ENCODE measurements around the gene ZNF106. TPM values are rescaled to one million over a fixed set of nuclear protein-coding genes. Genes with fewer than 3 reads are reported as not detected.

ZNF106 gene
- total and polyA plus RNA-seq, 2 experiments from 2014 or later: 30.1 to 44.5 TPM

DNA sequence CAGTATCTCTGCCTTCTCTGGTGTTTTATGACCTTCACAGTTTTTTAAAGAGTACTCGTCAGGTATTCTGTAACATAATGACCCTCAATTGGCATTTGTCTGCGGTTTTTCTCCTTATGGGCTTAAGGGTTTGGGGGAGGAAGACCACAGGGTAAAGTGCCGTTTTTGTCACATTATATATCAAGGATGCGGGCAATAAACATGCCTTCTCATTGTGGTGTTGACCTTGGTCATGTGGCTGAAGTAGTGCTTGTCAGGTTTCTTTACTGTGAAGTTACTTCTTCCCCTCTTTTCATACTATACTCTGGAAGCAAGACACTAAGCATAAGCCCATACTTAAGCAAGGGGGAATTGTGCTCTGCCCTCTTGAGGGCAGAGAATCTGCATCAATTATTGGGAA lies 115.0 kb downstream of the ZNF106 start:
- WGBS (ENCODE audit: low lambda C conversion rate, missing lambda C conversion rate): 68% methylated on average over 4 of the region's 4 CpGs
- TF ChIP-seq EZH2 (IDR thresholded peaks at IDR 0.05; ENCODE audit: borderline replicate concordance): no peak
- Histone ChIP-seq H3K36me3 (replicated peaks; ENCODE audit: insufficient read depth, low read depth) (no peaks in the 10 kb centered on the region), H3K9me3 (ENCODE audit: low read depth) (no peaks in the 10 kb centered on the region), H3K4me1 (ENCODE audit: insufficient read depth) (no peaks in the 10 kb centered on the region), H4K20me1 (ENCODE audit: insufficient read depth, poor library complexity, severe bottlenecking) (no peaks in the 10 kb centered on the region), H3K79me2 (no peaks in the 10 kb centered on the region), H3K27ac (no peak overlapping the region), H3K27me3 (no peaks in the 10 kb centered on the region), H3K9me2 (replicated peaks; ENCODE audit: insufficient read depth) (no peaks in the 10 kb centered on the region), H3K4me3 (no peak overlapping the region), H3K4me2 (no peak overlapping the region), H2AFZ (no peak overlapping the region)
- DNase-seq (ENCODE audit: low spot score): no peak

DNA sequence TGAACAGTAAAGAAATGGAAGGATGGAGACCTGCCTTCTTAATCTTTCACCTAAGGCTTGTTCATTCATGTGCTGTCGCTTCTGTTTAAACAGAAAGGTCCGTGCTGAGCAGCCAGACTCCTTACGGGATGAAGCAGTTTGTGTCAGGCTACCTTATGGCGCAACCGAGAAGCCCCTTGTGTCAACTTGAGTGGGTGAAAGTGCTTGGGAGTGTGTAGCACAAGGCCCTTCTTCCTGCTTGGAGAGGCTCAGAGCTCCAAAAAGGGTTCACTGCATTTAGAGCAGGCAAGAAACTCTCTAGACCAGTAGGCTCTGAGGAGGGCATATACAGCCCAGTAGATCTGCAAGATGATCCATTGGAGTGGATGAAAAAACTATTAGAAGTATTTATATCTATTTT lies 115.7 kb downstream of the ZNF106 start:
- H3K27me3 ChIP-seq: no peaks in the 10 kb centered on the region

DNA sequence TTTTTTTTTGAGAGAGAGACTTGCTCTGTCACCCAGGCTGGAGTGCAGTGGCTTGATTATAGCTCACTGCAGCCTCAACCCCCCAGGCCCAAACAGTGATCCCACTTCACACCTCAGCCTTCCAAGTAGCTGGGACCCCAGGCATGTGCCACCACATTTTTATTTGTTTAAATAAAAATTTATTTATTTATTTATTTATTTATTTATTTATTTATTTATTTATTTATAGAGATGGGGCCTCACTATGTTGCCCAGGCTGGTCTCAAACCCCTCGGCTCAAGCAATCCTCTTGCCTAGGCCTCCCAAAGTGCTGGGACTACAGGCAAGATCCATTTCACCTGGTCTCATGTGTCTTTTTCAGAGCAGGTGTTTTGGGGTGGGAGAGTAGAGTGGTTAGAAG lies 116.1 kb downstream of the ZNF106 start:
- WGBS (ENCODE audit: low lambda C conversion rate, missing lambda C conversion rate): 94% methylated on average over 1 of the region's 1 CpG
- no peaks in the 10 kb centered on the region for H3K4me1 ChIP-seq (ENCODE audit: insufficient read depth)
- H3K36me3 ChIP-seq (replicated peaks; ENCODE audit: insufficient read depth, low read depth): no peaks in the 10 kb centered on the region
- H3K27me3 ChIP-seq: no peaks in the 10 kb centered on the region
- no peak for DNase-seq (ENCODE audit: low spot score)
- no peak overlapping the region for H3K27ac ChIP-seq
- no peak overlapping the region for H3K4me3 ChIP-seq
- no peaks in the 10 kb centered on the region for H4K20me1 ChIP-seq (ENCODE audit: insufficient read depth, poor library complexity, severe bottlenecking)
- H2AFZ ChIP-seq: no peak overlapping the region
- no peaks in the 10 kb centered on the region for H3K9me3 ChIP-seq (ENCODE audit: low read depth)
- H3K9me2 ChIP-seq (replicated peaks; ENCODE audit: insufficient read depth): no peaks in the 10 kb centered on the region
- TF ChIP-seq, protein P1, sequence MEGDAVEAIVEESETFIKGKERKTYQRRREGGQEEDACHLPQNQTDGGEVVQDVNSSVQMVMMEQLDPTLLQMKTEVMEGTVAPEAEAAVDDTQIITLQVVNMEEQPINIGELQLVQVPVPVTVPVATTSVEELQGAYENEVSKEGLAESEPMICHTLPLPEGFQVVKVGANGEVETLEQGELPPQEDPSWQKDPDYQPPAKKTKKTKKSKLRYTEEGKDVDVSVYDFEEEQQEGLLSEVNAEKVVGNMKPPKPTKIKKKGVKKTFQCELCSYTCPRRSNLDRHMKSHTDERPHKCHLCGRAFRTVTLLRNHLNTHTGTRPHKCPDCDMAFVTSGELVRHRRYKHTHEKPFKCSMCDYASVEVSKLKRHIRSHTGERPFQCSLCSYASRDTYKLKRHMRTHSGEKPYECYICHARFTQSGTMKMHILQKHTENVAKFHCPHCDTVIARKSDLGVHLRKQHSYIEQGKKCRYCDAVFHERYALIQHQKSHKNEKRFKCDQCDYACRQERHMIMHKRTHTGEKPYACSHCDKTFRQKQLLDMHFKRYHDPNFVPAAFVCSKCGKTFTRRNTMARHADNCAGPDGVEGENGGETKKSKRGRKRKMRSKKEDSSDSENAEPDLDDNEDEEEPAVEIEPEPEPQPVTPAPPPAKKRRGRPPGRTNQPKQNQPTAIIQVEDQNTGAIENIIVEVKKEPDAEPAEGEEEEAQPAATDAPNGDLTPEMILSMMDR (IDR thresholded peaks at IDR 0.05; ENCODE audit: poor library complexity): no peak
- TF ChIP-seq EZH2phosphoT487 (IDR thresholded peaks at IDR 0.05; ENCODE audit: low read depth, severe bottlenecking, unreplicated experiment) (no peak), EZH2 (IDR thresholded peaks at IDR 0.05; ENCODE audit: borderline replicate concordance) (no peak)
- no peak overlapping the region for H3K4me2 ChIP-seq
- no peaks in the 10 kb centered on the region for H3K79me2 ChIP-seq

More for the DNA sequence above, 115.7 kb downstream of the ZNF106 start:
- Histone ChIP-seq H3K4me3 (no peak overlapping the region), H3K9me2 (replicated peaks; ENCODE audit: insufficient read depth) (no peaks in the 10 kb centered on the region), H3K9me3 (ENCODE audit: low read depth) (no peaks in the 10 kb centered on the region), H4K20me1 (ENCODE audit: insufficient read depth, poor library complexity, severe bottlenecking) (no peaks in the 10 kb centered on the region), H2AFZ (no peak overlapping the region), H3K79me2 (no peaks in the 10 kb centered on the region), H3K36me3 (replicated peaks; ENCODE audit: insufficient read depth, low read depth) (no peaks in the 10 kb centered on the region), H3K27ac (no peak overlapping the region), H3K4me2 (no peak overlapping the region), H3K4me1 (ENCODE audit: insufficient read depth) (no peaks in the 10 kb centered on the region)
- DNase-seq (ENCODE audit: low spot score): no peak
- TF ChIP-seq EZH2 (IDR thresholded peaks at IDR 0.05; ENCODE audit: borderline replicate concordance) (no peak), EZH2phosphoT487 (IDR thresholded peaks at IDR 0.05; ENCODE audit: low read depth, severe bottlenecking, unreplicated experiment) (no peak)
- TF ChIP-seq, protein P1 (IDR thresholded peaks at IDR 0.05; ENCODE audit: poor library complexity): no peak
- WGBS (ENCODE audit: low lambda C conversion rate, missing lambda C conversion rate): 94% methylated on average over 5 of the region's 5 CpGs

DNA sequence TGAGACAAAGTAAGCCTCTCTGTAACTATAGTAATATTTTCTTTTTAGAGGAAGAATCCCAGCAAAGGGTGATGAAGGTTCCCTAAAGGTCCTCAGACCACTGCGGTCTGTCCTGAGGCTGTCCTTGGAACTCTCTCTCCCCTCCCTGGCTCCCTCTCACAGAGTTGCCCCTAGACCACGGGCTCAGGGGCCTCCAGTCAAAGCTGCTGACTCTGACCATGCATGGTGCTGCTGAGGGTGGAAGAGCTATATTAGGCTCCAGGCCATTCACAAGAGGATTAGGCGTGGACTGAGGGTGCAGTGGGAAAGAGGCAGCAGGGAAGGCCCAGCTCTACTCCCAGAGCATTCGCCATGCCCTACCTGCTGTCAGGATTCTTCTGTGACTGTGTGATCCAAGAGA lies 117.0 kb downstream of the ZNF106 start:
- Histone ChIP-seq H3K4me1 (ENCODE audit: insufficient read depth) (no peaks in the 10 kb centered on the region), H3K79me2 (no peaks in the 10 kb centered on the region), H3K27me3 (no peaks in the 10 kb centered on the region), H3K9me3 (ENCODE audit: low read depth) (no peaks in the 10 kb centered on the region), H3K27ac (no peak overlapping the region), H3K4me2 (no peak overlapping the region), H4K20me1 (ENCODE audit: insufficient read depth, poor library complexity, severe bottlenecking) (no peaks in the 10 kb centered on the region), H3K9me2 (replicated peaks; ENCODE audit: insufficient read depth) (no peaks in the 10 kb centered on the region), H3K4me3 (no peak overlapping the region), H3K36me3 (replicated peaks; ENCODE audit: insufficient read depth, low read depth) (no peaks in the 10 kb centered on the region), H2AFZ (no peak overlapping the region)
- TF ChIP-seq, protein P1 (IDR thresholded peaks at IDR 0.05; ENCODE audit: poor library complexity): no peak
- TF ChIP-seq EZH2 (IDR thresholded peaks at IDR 0.05; ENCODE audit: borderline replicate concordance): no peak
- TF ChIP-seq EZH2phosphoT487 (IDR thresholded peaks at IDR 0.05; ENCODE audit: low read depth, severe bottlenecking, unreplicated experiment): no peak
- no peak for DNase-seq (ENCODE audit: low spot score)
- 89% methylated on average over 4 of the region's 4 CpGs for WGBS (ENCODE audit: low lambda C conversion rate, missing lambda C conversion rate)

All from hepatocyte (in vitro differentiated cells).